Mammary microvascular endothelial cell (primary cell): ENCODE measurements around the gene RRAGC. TPM values are rescaled to one million over a fixed set of nuclear protein-coding genes. Genes with fewer than 3 reads are reported as not detected.

Experiments
- total RNA-seq: library from RNA; depleted of rRNA; stranded (reverse); fragments of >200 nt; gene quantifications from 2 replicates; pipeline ENCODE4 v1.2.3, GENCODE V29; 2015

Gene RRAGC, protein sequence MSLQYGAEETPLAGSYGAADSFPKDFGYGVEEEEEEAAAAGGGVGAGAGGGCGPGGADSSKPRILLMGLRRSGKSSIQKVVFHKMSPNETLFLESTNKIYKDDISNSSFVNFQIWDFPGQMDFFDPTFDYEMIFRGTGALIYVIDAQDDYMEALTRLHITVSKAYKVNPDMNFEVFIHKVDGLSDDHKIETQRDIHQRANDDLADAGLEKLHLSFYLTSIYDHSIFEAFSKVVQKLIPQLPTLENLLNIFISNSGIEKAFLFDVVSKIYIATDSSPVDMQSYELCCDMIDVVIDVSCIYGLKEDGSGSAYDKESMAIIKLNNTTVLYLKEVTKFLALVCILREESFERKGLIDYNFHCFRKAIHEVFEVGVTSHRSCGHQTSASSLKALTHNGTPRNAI
- total RNA-seq = 20.0 and 20.8 TPM in 2 replicates

GRCh38 chr1:38859561-38860453 is at the start of gene RRAGC:
TSS of gene RRAGC (minus strand) at chr1:38859772. CDS start at chr1:38859646, 126 bp downstream.

DNA sequence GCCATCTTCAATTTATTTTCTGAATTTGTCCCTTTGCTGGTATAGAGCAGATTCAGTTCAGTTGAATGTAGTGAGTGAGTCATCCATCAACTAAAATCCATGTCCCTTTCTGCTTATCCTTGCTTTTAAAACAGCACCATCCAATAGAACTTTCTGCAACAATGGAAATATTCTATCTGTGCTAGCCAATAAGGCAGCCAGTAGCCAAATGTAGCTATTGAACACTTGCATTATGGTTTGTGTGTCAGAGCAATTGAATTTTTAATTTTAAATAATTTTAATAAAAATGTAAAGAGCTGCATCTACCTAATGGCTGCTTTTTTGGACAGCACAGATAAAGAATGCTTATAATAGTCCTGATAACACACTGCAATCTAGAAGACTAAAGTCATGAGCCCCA is 21.9 kb upstream of the RRAGC start, which contains the start of gene GJA9:
GJA9 (minus strand) TSS at position 101 of the 400 bp plus-strand sequence. CDS start 5,489 bp downstream, outside the sequence.

GRCh38 chr1:38873027-38873969 is 13.7 kb upstream of the RRAGC start, which contains the start of gene MYCBP:
TSS of gene MYCBP (minus strand) at chr1:38873348. CDS start at chr1:38873305, 43 bp downstream.

Other genes starting within 250 kb of the RRAGC start
- gene MYCBP, start 13.6 kb upstream of the RRAGC start, total RNA-seq = 22.0 and 27.0 TPM in 2 replicates
- gene GJA9, start 21.8 kb upstream of the RRAGC start, total RNA-seq = not detected in 2 replicates
- 0.59 and 0.87 TPM in 2 replicates for gene RHBDL2, start 82.1 kb upstream of the RRAGC start, total RNA-seq
- gene AKIRIN1, start 131.5 kb upstream of the RRAGC start, total RNA-seq = 31.0 and 31.4 TPM in 2 replicates
- gene NDUFS5, start 166.6 kb upstream of the RRAGC start, total RNA-seq = 603 and 667 TPM in 2 replicates